Trophoblast cell (in vitro differentiated cells and primary cell): ENCODE measurements around the gene ZC3H12C.

Source experiments
- DNase-seq, 2 donors: peaks; one replicate each; pipeline ENCODE4 v3.0.0-alpha.2; 2016
- H2AFZ ChIP-seq: 2 replicates; pipeline ENCODE4 v1.6.1; 2013; ENCODE audit warnings: low read length, moderate library complexity, mild to moderate bottlenecking; ENCODE audit not compliant: insufficient read depth, poor library complexity
- H2AK5ac ChIP-seq: 2 replicates; pipeline ENCODE4 v1.6.1; 2013; ENCODE audit warnings: mild to moderate bottlenecking, low read length
- H2BK120ac ChIP-seq: 2 replicates; pipeline ENCODE4 v1.6.1; 2013; ENCODE audit warnings: low read length, mild to moderate bottlenecking, moderate library complexity; ENCODE audit not compliant: insufficient read depth, poor library complexity
- H2BK12ac ChIP-seq: 2 replicates; pipeline ENCODE4 v1.6.1; 2013; ENCODE audit warnings: mild to moderate bottlenecking, low read length, moderate library complexity
- H2BK5ac ChIP-seq: 2 replicates; pipeline ENCODE4 v1.6.1; 2013; ENCODE audit warnings: low read length, low read depth, moderate library complexity, mild to moderate bottlenecking; ENCODE audit not compliant: poor library complexity
- H3K14ac ChIP-seq: 2 replicates; pipeline ENCODE4 v1.6.1; 2013; ENCODE audit warnings: mild to moderate bottlenecking, low read length
- H3K18ac ChIP-seq: 2 replicates; pipeline ENCODE4 v1.6.1; 2013; ENCODE audit warnings: mild to moderate bottlenecking, low read length
- H3K23ac ChIP-seq: 2 replicates; pipeline ENCODE4 v1.6.1; 2013; ENCODE audit warnings: low read length
- H3K27ac ChIP-seq: 2 replicates; pipeline ENCODE4 v1.5.1; 2013; ENCODE audit warnings: low read depth, mild to moderate bottlenecking, inconsistent platforms, low read length, moderate library complexity
- H3K27me3 ChIP-seq: 2 replicates; pipeline ENCODE4 v1.6.1; 2013; ENCODE audit warnings: inconsistent platforms, mild to moderate bottlenecking, low read length, moderate library complexity; ENCODE audit not compliant: insufficient read depth
- H3K36me3 ChIP-seq, 2 experiments: 1 replicate in 1 of 2; 2 replicates in 1 of 2; pipeline ENCODE4 v1.6.1; 2013; ENCODE audit warnings: low read length in 2 of 2, mild to moderate bottlenecking in 2 of 2, moderate library complexity in 1 of 2; ENCODE audit not compliant: insufficient read depth in 2 of 2, control insufficient read depth in 1 of 2
- H3K4ac ChIP-seq: 2 replicates; pipeline ENCODE4 v1.6.1; 2013; ENCODE audit warnings: low read depth, mild to moderate bottlenecking, low read length, moderate library complexity
- H3K4me1 ChIP-seq, 2 experiments: 1 replicate in 1 of 2; 2 replicates in 1 of 2; pipeline ENCODE4 v1.6.1; 2013; ENCODE audit warnings: low read length in 2 of 2, mild to moderate bottlenecking in 2 of 2, moderate library complexity in 1 of 2; ENCODE audit not compliant: insufficient read depth in 2 of 2, control insufficient read depth in 1 of 2
- H3K4me2 ChIP-seq: 2 replicates; pipeline ENCODE4 v1.6.1; 2013; ENCODE audit warnings: inconsistent platforms, mild to moderate bottlenecking, low read length, moderate library complexity
- H3K4me3 ChIP-seq: 2 replicates; pipeline ENCODE4 v1.5.1; 2013; ENCODE audit warnings: mild to moderate bottlenecking, low read depth, low read length, inconsistent platforms
- H3K79me1 ChIP-seq: one replicate; pipeline ENCODE4 v1.6.1; 2013; ENCODE audit warnings: low read length
- H3K79me2 ChIP-seq: 2 replicates; pipeline ENCODE4 v1.6.1; 2013; ENCODE audit warnings: low read length, mild to moderate bottlenecking; ENCODE audit not compliant: control insufficient read depth, insufficient read depth, poor library complexity
- H3K9ac ChIP-seq: 2 replicates; pipeline ENCODE4 v1.6.1; 2013; ENCODE audit warnings: mild to moderate bottlenecking, low read length
- H3K9me3 ChIP-seq: 2 replicates; pipeline ENCODE4 v1.6.1; 2013; ENCODE audit warnings: low read depth, mild to moderate bottlenecking, control low read depth, inconsistent platforms, low read length; ENCODE audit not compliant: insufficient read depth
- H4K12ac ChIP-seq: 2 replicates; pipeline ENCODE4 v1.6.1; 2013; ENCODE audit warnings: low read depth, mild to moderate bottlenecking, low read length, moderate library complexity
- H4K8ac ChIP-seq: 2 replicates; pipeline ENCODE4 v1.6.1; 2013; ENCODE audit warnings: low read depth, mild to moderate bottlenecking, low read length, moderate library complexity
- H4K91ac ChIP-seq: one replicate; pipeline ENCODE4 v1.6.1; 2013; ENCODE audit warnings: low read depth, mild to moderate bottlenecking, low read length, moderate library complexity
- WGBS: extraction: QIAGEN DNeasy Blood & Tissue Kit; methylation state at CpG from one replicate; pipeline ENCODE4 v1.1.7; 2013; ENCODE audit warnings: missing lambda C conversion rate; ENCODE audit not compliant: insufficient read length, insufficient coverage; ENCODE audit errors: extremely low coverage; 5-methylcytosine and 5-hydroxymethylcytosine counted together

ZC3H12C gene

GRCh38 chr11:110081462-110082376, 11.5 kb upstream of the ZC3H12C start:
- no CpG with 5 or more reads among the region's 7 CpGs for WGBS

GRCh38 chr11:110082899-110083298, 10.3 kb upstream of the ZC3H12C start:
- no peak overlapping the region for H3K9ac ChIP-seq
- no peaks in the 10 kb centered on the region for H3K79me2 ChIP-seq
- WGBS: no CpG with 5 or more reads among the region's 1 CpG
- H2AK5ac ChIP-seq: peak overlapping the region; percentile 65
- no peak overlapping the region for H2AFZ ChIP-seq
- H3K4me3 ChIP-seq: no peak overlapping the region
- peak overlapping the region; percentile 16 for H3K27ac ChIP-seq
- H3K14ac ChIP-seq: peak overlapping the region; percentile 69
- H3K4ac ChIP-seq: no peak overlapping the region
- no peak overlapping the region for H3K4me2 ChIP-seq
- peak overlapping the region; percentile 78 for H2BK5ac ChIP-seq
- peak overlapping the region; percentile 96 for H2BK12ac ChIP-seq
- no peaks in the 10 kb centered on the region for H3K27me3 ChIP-seq
- peaks cover 0 to 4% of the 10 kb centered on the region in 2 experiments for H3K36me3 ChIP-seq
- no peak overlapping the region for H4K12ac ChIP-seq
- H3K4me1 ChIP-seq: peaks cover 5 to 10% of the 10 kb centered on the region in 2 experiments
- H3K9me3 ChIP-seq: peaks cover 4% of the 10 kb centered on the region
- DNase-seq: no peak
- H3K79me1 ChIP-seq: peaks cover 9% of the 10 kb centered on the region
- H3K18ac ChIP-seq: no peak overlapping the region
- no peak overlapping the region for H4K8ac ChIP-seq
- no peak overlapping the region for H2BK120ac ChIP-seq
- H4K91ac ChIP-seq: peak overlapping the region; percentile 82
- no peak overlapping the region for H3K23ac ChIP-seq

More at GRCh38 chr11:110081462-110082376, 11.5 kb upstream of the ZC3H12C start:
- Histone ChIP-seq H3K23ac (no peak overlapping the region), H3K4me3 (no peak overlapping the region), H2BK5ac (no peak overlapping the region), H4K8ac (no peak overlapping the region), H3K79me2 (peaks cover 3% of the 10 kb centered on the region), H2BK12ac (peak overlapping the region; percentile 72), H3K79me1 (peaks cover 16% of the 10 kb centered on the region), H3K27me3 (no peaks in the 10 kb centered on the region), H3K18ac (no peak overlapping the region), H3K27ac (no peak overlapping the region), H2AFZ (no peak overlapping the region), H4K12ac (no peak overlapping the region), H3K9ac (no peak overlapping the region), H3K9me3 (peaks cover 4% of the 10 kb centered on the region), H2AK5ac (peak overlapping the region; percentile 85), H2BK120ac (no peak overlapping the region), H4K91ac (peak overlapping the region; percentile 42), H3K4me2 (no peak overlapping the region), H3K36me3 (peaks cover 0 to 4% of the 10 kb centered on the region in 2 experiments), H3K14ac (no peak overlapping the region), H3K4ac (no peak overlapping the region), H3K4me1 (peaks cover 9 to 12% of the 10 kb centered on the region in 2 experiments)
- no peak for DNase-seq

GRCh38 chr11:110085255-110085838, 7.8 kb upstream of the ZC3H12C start:
- Histone ChIP-seq H3K9ac (no peak overlapping the region), H3K27ac (no peak overlapping the region), H3K27me3 (no peaks in the 10 kb centered on the region), H3K9me3 (no peaks in the 10 kb centered on the region), H3K14ac (no peak overlapping the region), H4K8ac (no peak overlapping the region), H2AFZ (no peak overlapping the region), H2BK12ac (peak overlapping the region; percentile 2), H3K79me1 (peaks cover 7% of the 10 kb centered on the region), H2BK5ac (no peak overlapping the region), H3K4me2 (no peak overlapping the region), H3K4me1 (peaks cover 5 to 9% of the 10 kb centered on the region in 2 experiments), H2AK5ac (no peak overlapping the region), H4K12ac (no peak overlapping the region), H3K4me3 (no peak overlapping the region), H3K18ac (no peak overlapping the region), H3K23ac (no peak overlapping the region), H3K79me2 (no peaks in the 10 kb centered on the region), H3K36me3 (no peaks in the 10 kb centered on the region), H4K91ac (no peak overlapping the region), H3K4ac (no peak overlapping the region), H2BK120ac (no peak overlapping the region)
- DNase-seq: no peak
- WGBS: no CpG with 5 or more reads among the region's 2 CpGs

- H3K4me3 ChIP-seq: no peak overlapping the region
- H3K4me1 ChIP-seq: peaks cover 5 to 10% of the 10 kb centered on the region in 2 experiments
- no peak overlapping the region for H2AK5ac ChIP-seq
- DNase-seq: peak; percentile 36 to 53
- WGBS: no CpG with 5 or more reads among the region's 3 CpGs
- no peaks in the 10 kb centered on the region for H3K9me3 ChIP-seq
- H3K14ac ChIP-seq: no peak overlapping the region
- H2AFZ ChIP-seq: no peak overlapping the region
- no peak overlapping the region for H3K18ac ChIP-seq
- no peak overlapping the region for H4K8ac ChIP-seq
- H4K12ac ChIP-seq: no peak overlapping the region
- no peak overlapping the region for H3K23ac ChIP-seq
- H3K79me2 ChIP-seq: no peaks in the 10 kb centered on the region
- H3K9ac ChIP-seq: no peak overlapping the region
- H3K4me2 ChIP-seq: no peak overlapping the region
- H3K27me3 ChIP-seq: no peaks in the 10 kb centered on the region
- H3K79me1 ChIP-seq: peaks cover 4% of the 10 kb centered on the region
- no peaks in the 10 kb centered on the region for H3K36me3 ChIP-seq
- no peak overlapping the region for H4K91ac ChIP-seq
- H2BK5ac ChIP-seq: no peak overlapping the region
- no peak overlapping the region for H3K27ac ChIP-seq
- no peak overlapping the region for H3K4ac ChIP-seq
- H2BK120ac ChIP-seq: no peak overlapping the region
- peak overlapping the region; percentile 13 for H2BK12ac ChIP-seq
Observed at GRCh38 chr11:110086892-110087309, 6.3 kb upstream of the ZC3H12C start.
